Upper lobe of left lung (tissue), 6 donors: ENCODE data around the gene SPINK5. TPM values are rescaled to one million over a fixed set of nuclear protein-coding genes. Genes with fewer than 3 reads are reported as not detected.
"Not testable (repeated sequence)": the region's sequence is repeated elsewhere in the genome, so short reads cannot be mapped to it uniquely, and the experiment has no call there.

Experiments used
- ATAC-seq, 2 donors: fragments of 200-7000 bp; cut with Tn5 transposase; one replicate each; pipeline ENCODE4 v1.9.1; 2022; ENCODE audit warnings: mild to moderate bottlenecking in 2 of 2, moderate library complexity in 2 of 2; ENCODE audit not compliant: low FRiP score in 2 of 2
- DNase-seq, 2 donors: peaks; one replicate each; pipeline ENCODE4 v3.0.0-alpha.2; 2019 to 2020
- H3K27ac ChIP-seq, 4 donors: fragments of 200-600 bp; sonication (generic); one replicate each; pipeline ENCODE4 v1.5.1; 2016 to 2019
- H3K27me3 ChIP-seq, 4 donors: fragments of 200-600 bp; sonication (generic); one replicate each; pipeline ENCODE4 v1.5.1; 2017 to 2019
- H3K36me3 ChIP-seq, 4 donors: fragments of 200-600 bp; sonication (generic); one replicate each; pipeline ENCODE4 v1.5.1; 2016 to 2019
- H3K4me1 ChIP-seq, 4 donors: fragments of 200-600 bp; sonication (generic); one replicate each; pipeline ENCODE4 v1.5.1; 2018 to 2019
- H3K4me3 ChIP-seq, 4 donors: fragments of 200-600 bp; sonication (generic); one replicate each; pipeline ENCODE4 v1.5.1; 2017 to 2019; ENCODE audit warnings: mild to moderate bottlenecking in 2 of 4, moderate library complexity in 1 of 4
- H3K9me3 ChIP-seq, 4 donors: fragments of 200-600 bp; sonication (generic); one replicate each; pipeline ENCODE4 v1.5.1; 2018 to 2019
- EP300 ChIP-seq, 4 donors: sonication (generic); formaldehyde crosslinking; IDR thresholded peaks; one replicate each; pipeline ENCODE4 v1.5.1; 2017; ENCODE audit warnings: antibody characterized with exemption in 4 of 4, control low read depth in 2 of 4
- POLR2A ChIP-seq, 4 donors: fragments of 450-650 bp; IDR thresholded peaks; one replicate each; pipeline ENCODE4 v1.5.1; 2016 to 2017; ENCODE audit warnings: antibody characterized with exemption in 4 of 4, mild to moderate bottlenecking in 2 of 4
- POLR2AphosphoS5 ChIP-seq, 2 donors: sonication (generic); formaldehyde crosslinking; IDR thresholded peaks; one replicate each; pipeline ENCODE4 v1.5.1; 2017; ENCODE audit warnings: antibody characterized with exemption in 2 of 2
- WGBS, 2 donors: methylation state at CpG; one replicate each; pipeline ENCODE4 v1.1.5; 2017 to 2018; 5-methylcytosine and 5-hydroxymethylcytosine counted together
- total RNA-seq, 6 donors: library from RNA; depleted of rRNA in 4 of 6; stranded (reverse); fragments of >200 nt in 4 of 6; gene quantifications; one replicate each; pipeline versions ENCODE4 v1.1.0 to v1.2.1, GENCODE V29; 2016 to 2021
- TF ChIP-seq, protein P1 (sequence below), 6 experiments: fragments of 450-650 bp in 4 of 6; fragments of 200-600 bp in 2 of 6; sonication (generic) in 2 of 6; IDR thresholded peaks; one replicate each; pipeline ENCODE4 v1.5.1; 2016 to 2019; ENCODE audit warnings: antibody characterized with exemption in 6 of 6
- donor health status: DM: no; HTN: no; CAD: no; lungs with moderate emphysema.
- donor health status: DM: no; HTN: yes; CAD: no; lungs with severe emphysema.

Gene SPINK5
- total RNA-seq, 6 donors from 2014 or later, result 0.91 to 6.2 (median 2.7) TPM

DNA sequence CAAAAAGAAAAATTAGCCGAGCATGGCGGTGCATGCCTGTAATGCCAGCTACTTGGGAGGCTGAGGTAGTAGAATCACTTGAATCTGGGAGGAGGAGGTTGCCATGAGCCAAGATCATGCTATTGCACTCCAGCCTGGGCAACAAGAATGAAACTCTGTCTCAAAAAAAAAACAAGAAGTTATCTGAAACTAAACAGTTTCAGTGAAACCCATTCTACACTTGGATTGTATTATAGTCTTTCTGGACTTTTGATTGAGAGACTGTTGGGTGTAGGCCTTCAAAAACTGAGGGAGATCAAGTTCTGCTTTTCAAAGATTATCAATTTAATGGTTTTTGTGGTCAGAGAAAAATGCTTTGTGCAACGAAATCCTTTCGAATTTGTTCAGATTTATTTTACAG is 34.6 kb upstream of the SPINK5 start:
- Histone ChIP-seq H3K36me3 (no peaks in the 10 kb centered on the region), H3K4me3 (no peak overlapping the region), H3K4me1 (no peaks in the 10 kb centered on the region), H3K27ac (no peak overlapping the region), H3K9me3 (no peaks in the 10 kb centered on the region), H3K27me3 (no peaks in the 10 kb centered on the region)
- 86% methylated on average over 4 of the region's 4 CpGs for WGBS, 2 donors
- TF ChIP-seq, protein P1, sequence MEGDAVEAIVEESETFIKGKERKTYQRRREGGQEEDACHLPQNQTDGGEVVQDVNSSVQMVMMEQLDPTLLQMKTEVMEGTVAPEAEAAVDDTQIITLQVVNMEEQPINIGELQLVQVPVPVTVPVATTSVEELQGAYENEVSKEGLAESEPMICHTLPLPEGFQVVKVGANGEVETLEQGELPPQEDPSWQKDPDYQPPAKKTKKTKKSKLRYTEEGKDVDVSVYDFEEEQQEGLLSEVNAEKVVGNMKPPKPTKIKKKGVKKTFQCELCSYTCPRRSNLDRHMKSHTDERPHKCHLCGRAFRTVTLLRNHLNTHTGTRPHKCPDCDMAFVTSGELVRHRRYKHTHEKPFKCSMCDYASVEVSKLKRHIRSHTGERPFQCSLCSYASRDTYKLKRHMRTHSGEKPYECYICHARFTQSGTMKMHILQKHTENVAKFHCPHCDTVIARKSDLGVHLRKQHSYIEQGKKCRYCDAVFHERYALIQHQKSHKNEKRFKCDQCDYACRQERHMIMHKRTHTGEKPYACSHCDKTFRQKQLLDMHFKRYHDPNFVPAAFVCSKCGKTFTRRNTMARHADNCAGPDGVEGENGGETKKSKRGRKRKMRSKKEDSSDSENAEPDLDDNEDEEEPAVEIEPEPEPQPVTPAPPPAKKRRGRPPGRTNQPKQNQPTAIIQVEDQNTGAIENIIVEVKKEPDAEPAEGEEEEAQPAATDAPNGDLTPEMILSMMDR (IDR thresholded peaks at IDR 0.05), result no peak
- TF ChIP-seq EP300 (IDR thresholded peaks at IDR 0.05) (no peak), POLR2A (IDR thresholded peaks at IDR 0.05) (no peak), POLR2AphosphoS5 (IDR thresholded peaks at IDR 0.05) (no peak)
- DNase-seq (no peak), ATAC-seq (no peak)

DNA sequence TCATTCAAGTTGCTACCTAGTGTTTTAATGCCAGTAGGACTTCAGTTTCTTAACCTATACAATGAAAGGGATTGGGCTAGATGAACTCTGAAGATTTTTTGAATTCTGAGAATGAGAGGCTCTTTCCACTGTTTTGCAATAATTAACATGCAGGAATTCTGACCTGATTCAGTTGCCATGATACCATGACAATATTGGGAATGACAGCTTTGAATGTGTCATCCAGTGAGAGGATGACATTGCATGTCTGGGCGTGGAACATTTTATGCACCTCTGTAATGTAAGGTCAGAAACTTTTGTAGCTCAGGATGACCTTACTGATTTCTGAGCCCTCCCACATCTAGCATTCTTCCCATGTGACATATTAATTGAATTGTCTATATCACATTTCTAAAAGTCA is 30.6 kb upstream of the SPINK5 start:
- DNase-seq, result no peak
- Histone ChIP-seq H3K27me3 (no peaks in the 10 kb centered on the region), H3K36me3 (no peaks in the 10 kb centered on the region), H3K9me3 (no peaks in the 10 kb centered on the region), H3K4me3 (no peak overlapping the region), H3K27ac (no peak overlapping the region), H3K4me1 (no peaks in the 10 kb centered on the region)
- 83 to 86% methylated on average over 1 of the region's 1 CpG for WGBS, 2 donors
- TF ChIP-seq EP300 (IDR thresholded peaks at IDR 0.05) (no peak), POLR2AphosphoS5 (IDR thresholded peaks at IDR 0.05) (no peak), POLR2A (IDR thresholded peaks at IDR 0.05) (no peak)
- TF ChIP-seq, protein P1 (IDR thresholded peaks at IDR 0.05), result no peak
- no peak for ATAC-seq

DNA sequence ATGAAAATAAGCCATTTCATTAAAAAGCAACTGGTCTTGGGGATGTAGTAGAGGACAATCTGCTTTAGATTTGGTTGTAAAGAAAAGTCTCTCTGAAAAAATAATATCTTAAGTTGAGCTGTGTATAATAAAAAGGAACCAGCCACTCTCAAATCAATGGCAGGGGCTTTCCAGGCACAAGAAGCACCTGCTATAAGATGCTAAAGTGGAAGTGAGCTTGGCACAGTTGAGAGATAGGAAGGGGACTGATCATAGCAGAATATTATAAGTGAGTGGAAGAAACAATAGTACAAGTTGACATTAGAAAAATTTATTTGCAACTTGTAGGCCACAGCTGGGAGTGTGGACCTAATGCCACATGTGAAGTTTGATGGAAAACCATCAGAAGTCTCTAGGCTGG is 28.1 kb upstream of the SPINK5 start:
- ATAC-seq (no peak), DNase-seq (no peak)
- no peak for TF ChIP-seq EP300 (IDR thresholded peaks at IDR 0.05)
- TF ChIP-seq POLR2A (IDR thresholded peaks at IDR 0.05), result no peak
- no peak for TF ChIP-seq POLR2AphosphoS5 (IDR thresholded peaks at IDR 0.05)
- TF ChIP-seq, protein P1 (IDR thresholded peaks at IDR 0.05), result no peak
- no peaks in the 10 kb centered on the region for H3K27me3 ChIP-seq
- H3K4me1 ChIP-seq, result no peaks in the 10 kb centered on the region
- no peaks in the 10 kb centered on the region for H3K9me3 ChIP-seq
- H3K36me3 ChIP-seq, result no peaks in the 10 kb centered on the region
- H3K4me3 ChIP-seq, result no peak overlapping the region
- no peak overlapping the region for H3K27ac ChIP-seq

DNA sequence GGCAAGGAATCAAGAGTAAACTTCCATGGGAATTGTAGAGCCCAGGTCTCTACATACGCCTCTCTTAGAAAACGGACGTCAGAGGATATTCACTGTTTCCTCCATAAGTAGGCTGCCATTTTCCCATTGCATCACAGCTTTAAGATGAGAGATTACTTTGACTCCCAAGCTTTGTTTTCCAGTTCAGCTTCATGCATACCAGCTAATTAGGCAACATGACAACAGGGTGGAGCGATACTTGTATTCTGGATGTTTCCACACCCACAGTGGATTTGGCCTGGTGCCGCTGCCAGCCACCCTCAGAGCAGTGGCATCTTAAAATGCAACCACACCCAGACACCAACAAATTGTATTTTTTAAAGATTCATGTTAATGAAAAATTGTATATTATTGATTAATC is 20.9 kb upstream of the SPINK5 start:
- WGBS, 2 donors, result 89 to 92% methylated on average over 5 of the region's 5 CpGs
- no peak for DNase-seq
- TF ChIP-seq EP300 (IDR thresholded peaks at IDR 0.05) (no peak), POLR2A (IDR thresholded peaks at IDR 0.05) (no peak), POLR2AphosphoS5 (IDR thresholded peaks at IDR 0.05) (no peak)
- TF ChIP-seq, protein P1 (IDR thresholded peaks at IDR 0.05), result no peak

DNA sequence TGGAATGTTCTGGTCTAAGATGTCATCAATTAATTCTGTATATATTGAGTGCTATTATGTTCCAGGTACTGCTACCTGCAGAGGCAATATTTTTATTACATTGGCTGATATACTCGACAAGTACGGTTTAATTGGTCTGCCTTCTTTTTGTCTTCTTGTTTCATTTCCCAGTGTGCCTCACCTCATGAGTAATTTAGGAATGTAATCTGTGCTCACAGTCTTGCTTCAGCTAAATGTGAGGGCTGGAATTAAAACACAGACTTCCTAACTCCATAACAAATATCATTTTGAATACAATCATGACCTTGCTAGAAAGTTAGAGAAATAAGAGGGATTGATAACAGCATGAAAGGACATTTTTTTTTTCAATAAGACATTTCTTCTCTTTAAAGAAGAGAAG is 20.1 kb upstream of the SPINK5 start:
- no peak overlapping the region for H3K27ac ChIP-seq
- 85 to 95% methylated on average over 2 of the region's 2 CpGs for WGBS, 2 donors
- H3K27me3 ChIP-seq, result no peaks in the 10 kb centered on the region
- H3K36me3 ChIP-seq, result no peaks in the 10 kb centered on the region
- TF ChIP-seq POLR2AphosphoS5 (IDR thresholded peaks at IDR 0.05) (no peak), EP300 (IDR thresholded peaks at IDR 0.05) (no peak), POLR2A (IDR thresholded peaks at IDR 0.05) (no peak)
- TF ChIP-seq, protein P1 (IDR thresholded peaks at IDR 0.05), result no peak
- DNase-seq (no peak), ATAC-seq (no peak)
- no peaks in the 10 kb centered on the region for H3K9me3 ChIP-seq
- H3K4me1 ChIP-seq, result no peaks in the 10 kb centered on the region
- H3K4me3 ChIP-seq, result no peak overlapping the region

More for the DNA sequence above, 20.9 kb upstream of the SPINK5 start:
- Histone ChIP-seq H3K9me3 (no peaks in the 10 kb centered on the region), H3K4me1 (no peaks in the 10 kb centered on the region), H3K4me3 (no peak overlapping the region), H3K27me3 (no peaks in the 10 kb centered on the region), H3K27ac (no peak overlapping the region), H3K36me3 (no peaks in the 10 kb centered on the region)
- ATAC-seq, result no peak

DNA sequence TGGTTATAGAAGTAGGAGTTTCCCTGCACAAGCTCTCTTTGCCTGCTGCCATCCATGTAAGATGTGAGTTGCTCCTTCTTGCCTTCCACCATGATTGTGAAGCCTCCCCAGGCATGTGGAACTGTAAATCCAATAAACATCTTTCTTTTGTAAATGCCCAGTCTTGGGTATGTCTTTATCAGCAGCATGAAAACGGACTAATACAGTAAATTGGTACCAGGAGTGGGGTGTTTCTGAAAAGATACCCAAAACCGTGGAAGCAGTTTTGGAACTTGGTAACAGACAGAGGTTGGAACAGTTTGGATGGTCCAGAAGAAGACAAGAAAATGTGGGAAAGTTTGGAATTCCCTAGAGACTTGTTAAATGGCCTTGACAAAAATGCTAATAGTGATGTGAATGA is 8.6 kb upstream of the SPINK5 start:
- not testable (repeated sequence) for H3K4me3 ChIP-seq, H3K27ac ChIP-seq, DNase-seq, H3K27me3 ChIP-seq, ATAC-seq, H3K36me3 ChIP-seq, H3K4me1 ChIP-seq
- H3K9me3 ChIP-seq, result peaks cover 12 to 23% (median 20%) of the 10 kb centered on the region in 4 donors
- 82 to 89% methylated on average over 2 of the region's 2 CpGs for WGBS, 2 donors
